Measurements from ENCODE around the gene ELMO1.

Gene ELMO1

DNA sequence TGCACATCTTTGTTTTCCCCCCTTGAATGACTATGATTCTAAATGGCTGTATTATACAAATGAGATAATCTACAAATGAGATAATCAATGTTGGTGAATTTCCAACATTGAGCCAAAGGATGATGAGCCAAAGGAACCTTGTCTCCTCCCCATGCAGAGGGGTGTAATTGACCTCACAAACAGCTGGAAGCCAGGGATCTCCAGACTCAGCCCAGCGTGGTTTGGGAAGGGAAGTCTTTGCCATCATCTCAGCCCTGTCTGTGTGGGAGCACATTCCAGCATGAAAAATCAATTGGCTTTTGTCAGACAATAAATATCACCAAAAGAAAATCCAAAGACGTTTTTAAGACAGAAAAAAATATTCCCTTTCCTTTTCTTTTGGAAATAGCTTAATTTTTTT lies 452.9 kb downstream of the ELMO1 start:
- H3K36me3 ChIP-seq = no peaks in the 10 kb centered on the region
- intact Hi-C loops (cut with DNase I; ENCODE audit: low total_unique reads) = no loop called here
- DNase-seq = no peak
- no peak overlapping the region for H3K27ac ChIP-seq
- no peaks in the 10 kb centered on the region for H3K27me3 ChIP-seq
- no peaks in the 10 kb centered on the region for H3K4me1 ChIP-seq
- H3K9me3 ChIP-seq = no peaks in the 10 kb centered on the region
- H3K4me3 ChIP-seq = no peak overlapping the region
- TF ChIP-seq, protein P1, sequence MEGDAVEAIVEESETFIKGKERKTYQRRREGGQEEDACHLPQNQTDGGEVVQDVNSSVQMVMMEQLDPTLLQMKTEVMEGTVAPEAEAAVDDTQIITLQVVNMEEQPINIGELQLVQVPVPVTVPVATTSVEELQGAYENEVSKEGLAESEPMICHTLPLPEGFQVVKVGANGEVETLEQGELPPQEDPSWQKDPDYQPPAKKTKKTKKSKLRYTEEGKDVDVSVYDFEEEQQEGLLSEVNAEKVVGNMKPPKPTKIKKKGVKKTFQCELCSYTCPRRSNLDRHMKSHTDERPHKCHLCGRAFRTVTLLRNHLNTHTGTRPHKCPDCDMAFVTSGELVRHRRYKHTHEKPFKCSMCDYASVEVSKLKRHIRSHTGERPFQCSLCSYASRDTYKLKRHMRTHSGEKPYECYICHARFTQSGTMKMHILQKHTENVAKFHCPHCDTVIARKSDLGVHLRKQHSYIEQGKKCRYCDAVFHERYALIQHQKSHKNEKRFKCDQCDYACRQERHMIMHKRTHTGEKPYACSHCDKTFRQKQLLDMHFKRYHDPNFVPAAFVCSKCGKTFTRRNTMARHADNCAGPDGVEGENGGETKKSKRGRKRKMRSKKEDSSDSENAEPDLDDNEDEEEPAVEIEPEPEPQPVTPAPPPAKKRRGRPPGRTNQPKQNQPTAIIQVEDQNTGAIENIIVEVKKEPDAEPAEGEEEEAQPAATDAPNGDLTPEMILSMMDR (IDR thresholded peaks at IDR 0.05) = no peak

DNA sequence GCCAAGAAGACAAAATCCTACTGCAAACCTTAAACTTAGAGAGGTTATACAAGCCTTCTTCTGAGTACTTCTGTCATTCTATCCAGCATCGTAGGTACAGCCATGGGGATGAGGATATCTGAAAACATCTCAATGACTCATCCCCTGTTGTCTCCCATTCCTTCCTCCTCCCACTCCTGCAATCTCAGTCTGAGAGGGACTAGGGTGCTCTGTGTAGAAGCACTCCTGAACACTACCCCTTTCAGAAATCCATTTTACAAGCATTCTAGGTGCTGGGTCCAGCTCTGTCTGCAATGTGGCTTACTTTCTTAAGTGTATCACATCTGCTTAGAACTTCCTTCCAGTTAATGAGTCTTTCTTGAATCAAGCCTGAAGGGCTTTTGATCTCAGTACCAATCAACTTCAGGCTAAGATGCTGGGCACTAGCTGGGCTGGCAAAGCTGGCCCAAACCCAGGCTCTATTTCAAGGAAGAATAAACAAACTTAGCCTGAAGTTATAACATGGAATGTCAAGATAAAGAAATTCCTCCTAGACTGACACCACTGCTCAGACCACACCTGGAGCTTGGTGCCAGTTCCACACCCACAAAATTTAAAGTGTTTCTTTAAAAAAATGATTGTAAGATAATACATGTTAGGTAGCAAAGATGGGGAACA lies 454.1 kb downstream of the ELMO1 start:
- no peak for DNase-seq
- no peak overlapping the region for H3K27ac ChIP-seq

DNA sequence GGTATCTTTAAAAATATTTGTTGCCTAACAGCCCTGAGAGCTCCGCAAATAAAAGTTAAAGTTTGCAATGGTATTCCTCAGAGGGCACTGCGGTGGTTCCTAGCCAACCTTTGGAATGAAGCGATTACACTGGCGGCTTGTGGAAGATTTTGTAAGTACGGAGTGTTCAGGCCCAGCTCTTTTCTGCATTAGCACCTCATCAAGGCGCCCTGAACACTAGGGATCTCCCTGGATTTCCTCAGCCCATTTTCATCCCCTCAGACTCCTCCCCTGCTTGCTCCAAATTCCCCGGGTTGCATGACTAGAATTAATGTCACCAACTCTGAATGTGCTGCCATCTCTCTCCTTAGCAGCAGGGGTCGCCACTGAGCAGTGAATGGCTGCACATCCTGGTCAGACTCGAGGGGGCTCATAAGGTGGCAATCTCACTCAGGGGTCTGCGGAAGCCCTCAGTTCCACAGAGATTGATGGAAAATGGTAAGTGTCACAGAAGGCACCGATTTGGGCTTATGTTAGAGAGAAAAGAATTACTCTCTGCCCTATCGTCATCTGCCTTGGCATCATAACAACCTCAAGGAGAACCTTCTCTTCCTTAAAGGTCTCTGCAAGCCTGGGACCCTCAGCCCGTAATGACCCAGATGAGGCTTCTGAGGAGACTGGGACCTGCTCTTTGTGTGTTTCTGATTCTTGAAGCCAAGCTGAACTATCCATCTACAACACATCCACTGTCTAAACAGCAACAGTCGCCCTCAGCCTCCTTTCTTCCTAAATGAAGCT lies 461.5 kb downstream of the ELMO1 start:
- intact Hi-C loops (cut with DNase I; ENCODE audit: low total_unique reads) = loop anchor here (5.0 kb wide), 1 partner anchor 195 kb away; no protein-coding TSS in a partner anchor
- peak; percentile 73 to 76 for DNase-seq
- no peaks in the 10 kb centered on the region for H3K27me3 ChIP-seq
- no peaks in the 10 kb centered on the region for H3K36me3 ChIP-seq
- H3K4me3 ChIP-seq = no peak overlapping the region
- H3K27ac ChIP-seq = no peak overlapping the region
- peaks cover 0 to 7% (median 3%) of the 10 kb centered on the region in 4 donors for H3K4me1 ChIP-seq
- TF ChIP-seq, protein P1 (IDR thresholded peaks at IDR 0.05) = peak; percentile 80 to 88
- no peaks in the 10 kb centered on the region for H3K9me3 ChIP-seq

More for the DNA sequence above, 454.1 kb downstream of the ELMO1 start:
- Histone ChIP-seq H3K27me3 (no peaks in the 10 kb centered on the region), H3K36me3 (no peaks in the 10 kb centered on the region), H3K4me3 (no peak overlapping the region), H3K4me1 (no peaks in the 10 kb centered on the region), H3K9me3 (no peaks in the 10 kb centered on the region)
- intact Hi-C loops (cut with DNase I; ENCODE audit: low total_unique reads) = no loop called here
- TF ChIP-seq, protein P1 (IDR thresholded peaks at IDR 0.05) = no peak

DNA sequence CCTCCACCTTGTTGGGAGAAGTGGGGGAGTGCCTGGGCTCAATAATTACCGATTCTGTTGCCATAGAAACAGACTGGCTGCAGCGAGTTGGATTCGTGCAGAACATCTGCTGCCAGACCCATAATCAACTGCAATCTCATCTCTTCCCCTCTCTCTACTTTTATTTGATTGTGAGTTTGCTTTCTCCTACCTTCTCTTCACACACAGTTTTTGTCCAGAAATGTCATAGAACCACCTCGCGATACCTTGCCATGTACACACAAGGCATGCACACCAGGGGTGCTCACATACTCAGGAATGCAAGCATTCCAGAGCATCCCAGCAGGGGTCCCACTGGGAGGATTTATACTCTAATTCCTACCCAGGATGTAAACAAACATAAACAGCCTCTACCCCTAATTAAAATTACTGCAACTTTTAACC lies 462.1 kb downstream of the ELMO1 start:
- Histone ChIP-seq H3K27me3 (no peaks in the 10 kb centered on the region), H3K4me3 (no peak overlapping the region), H3K36me3 (no peaks in the 10 kb centered on the region), H3K27ac (no peak overlapping the region), H3K9me3 (no peaks in the 10 kb centered on the region), H3K4me1 (peaks cover 0 to 7% (median 3%) of the 10 kb centered on the region in 4 donors)
- TF ChIP-seq, protein P1 (IDR thresholded peaks at IDR 0.05) = no peak
- intact Hi-C loops (cut with DNase I; ENCODE audit: low total_unique reads) = loop anchor here (5.0 kb wide), 1 partner anchor 196 kb away; no protein-coding TSS in a partner anchor
- DNase-seq = no peak

DNA sequence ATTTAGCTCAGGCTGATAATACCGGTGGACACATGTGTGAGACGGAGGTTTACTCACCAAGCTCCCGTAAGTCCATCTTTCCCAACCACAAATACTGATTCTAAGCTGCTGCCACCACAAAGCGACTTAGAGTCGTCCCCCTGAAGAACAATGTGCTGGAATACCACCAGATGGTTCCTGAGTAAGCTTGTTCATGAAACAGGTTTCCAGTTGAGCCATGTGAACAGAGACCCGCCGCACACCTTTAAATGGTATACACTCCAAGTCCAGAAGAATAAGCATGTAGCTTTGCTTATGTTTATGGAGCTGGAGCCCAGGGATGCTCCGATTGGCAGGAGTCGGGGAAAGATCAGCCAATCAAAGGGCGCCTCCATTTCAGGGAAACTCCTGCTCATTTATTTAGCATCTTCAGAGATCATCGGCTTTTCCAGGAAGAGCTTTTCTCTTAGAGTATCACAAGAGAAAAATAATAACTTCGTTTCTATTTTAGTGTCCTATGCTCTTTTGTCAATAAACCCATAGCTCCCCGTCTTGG lies 462.7 kb downstream of the ELMO1 start:
- Histone ChIP-seq H3K4me3 (no peak overlapping the region), H3K36me3 (no peaks in the 10 kb centered on the region)
- TF ChIP-seq, protein P1 (IDR thresholded peaks at IDR 0.05) = no peak

More for the DNA sequence above, 462.7 kb downstream of the ELMO1 start:
- Histone ChIP-seq H3K9me3 (no peaks in the 10 kb centered on the region), H3K4me1 (peaks cover 0 to 7% (median 3%) of the 10 kb centered on the region in 4 donors), H3K27me3 (no peaks in the 10 kb centered on the region), H3K27ac (no peak overlapping the region)
- DNase-seq = no peak
- intact Hi-C loops (cut with DNase I; ENCODE audit: low total_unique reads) = loop anchor here (5.0 kb wide), 1 partner anchor 196 kb away; no protein-coding TSS in a partner anchor

Data from tibial artery (tissue), 4 donors.